DMS53 treated with DMSO at 0.1 percent for 48 hours (cell line): ENCODE measurements around the gene GP1BA.

Experiments
- DNase-seq: peaks from one replicate; lab custom pipeline; 2025; ENCODE audit not compliant: unreplicated experiment; lab: John Stamatoyannopoulos, UW

GP1BA gene

DNA sequence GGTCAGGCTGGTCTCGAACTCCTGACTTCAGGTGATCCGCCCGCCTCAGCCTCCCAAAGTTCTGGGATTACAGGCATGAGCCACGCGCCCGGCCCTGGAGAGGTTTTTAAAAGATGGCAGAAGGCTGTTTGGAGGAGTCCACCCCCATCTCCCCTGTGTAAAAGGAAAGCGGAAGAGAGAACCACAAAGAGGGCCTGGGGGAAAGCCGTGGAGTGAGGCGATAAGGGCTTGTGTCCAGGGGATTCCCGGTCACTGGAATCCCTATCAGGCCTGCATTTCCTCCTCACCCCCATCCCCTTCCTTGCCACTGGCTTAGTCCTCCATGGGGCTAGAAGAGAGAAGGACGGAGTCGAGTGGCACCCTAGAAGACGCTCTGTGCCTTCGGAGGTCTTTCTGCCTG, at the start of gene GP1BA:
GP1BA (plus strand) TSS at position 315 of the 400 bp plus-strand sequence. CDS start 328 bp downstream, outside the sequence.
- no peak for DNase-seq

DNA sequence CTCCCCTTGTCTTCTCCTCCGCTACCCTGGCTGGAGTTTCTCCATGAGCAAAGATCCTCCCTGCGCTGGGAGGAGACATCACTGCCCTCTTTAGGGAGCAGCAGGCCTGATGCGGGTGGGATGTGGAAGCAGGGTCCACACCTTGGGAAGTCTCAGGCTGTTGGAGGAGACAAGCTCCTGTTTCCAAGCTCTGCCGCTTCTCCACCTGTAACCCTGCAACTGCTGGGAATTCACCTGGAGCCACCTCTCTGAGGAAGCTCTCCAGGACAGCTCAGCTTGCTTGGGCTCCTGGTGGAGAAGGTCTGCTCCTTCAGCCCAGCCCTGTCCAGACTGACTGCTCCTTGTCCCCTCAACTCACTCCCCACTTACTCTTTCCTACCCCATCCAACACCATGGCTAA, 47.6 kb upstream of the GP1BA start:
- no peak for DNase-seq

DNA sequence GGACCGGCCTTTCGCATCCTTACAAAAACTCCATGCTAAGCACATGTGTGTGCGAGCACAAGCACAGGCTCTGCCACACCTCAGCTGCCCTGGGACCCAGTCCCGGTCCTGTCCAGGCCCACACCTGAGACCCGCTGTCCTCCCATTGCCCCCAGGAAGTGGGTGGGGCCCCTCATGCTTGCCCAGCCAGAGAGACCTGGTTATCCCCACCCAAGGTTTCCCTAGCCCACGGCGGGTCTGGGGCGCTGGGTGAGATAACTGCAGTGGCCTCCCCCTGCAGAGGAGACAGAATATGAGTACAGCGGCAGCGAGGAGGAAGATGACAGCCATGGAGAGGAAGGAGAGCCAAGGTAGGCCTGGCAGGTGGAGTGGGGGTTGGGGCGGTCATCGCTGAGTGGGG, 45.2 kb upstream of the GP1BA start:
- DNase-seq, result no peak

DNA sequence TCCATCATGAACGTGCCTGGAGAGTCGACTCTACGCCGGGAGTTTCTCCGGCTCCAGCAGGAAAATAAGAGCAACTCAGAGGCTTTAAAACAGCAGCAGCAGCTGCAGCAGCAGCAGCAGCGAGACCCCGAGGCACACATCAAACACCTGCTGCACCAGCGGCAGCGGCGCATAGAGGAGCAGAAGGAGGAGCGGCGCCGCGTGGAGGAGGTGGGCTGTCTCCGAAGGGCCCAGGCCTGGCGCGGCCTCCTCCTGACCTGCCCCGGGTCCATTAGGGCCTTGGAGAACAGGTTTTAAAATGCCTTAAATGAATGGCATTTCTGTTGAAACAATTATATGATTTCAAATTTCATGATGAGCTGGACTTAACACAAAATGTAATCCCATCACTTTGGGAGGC, 44.5 kb upstream of the GP1BA start:
- no peak for DNase-seq

DNA sequence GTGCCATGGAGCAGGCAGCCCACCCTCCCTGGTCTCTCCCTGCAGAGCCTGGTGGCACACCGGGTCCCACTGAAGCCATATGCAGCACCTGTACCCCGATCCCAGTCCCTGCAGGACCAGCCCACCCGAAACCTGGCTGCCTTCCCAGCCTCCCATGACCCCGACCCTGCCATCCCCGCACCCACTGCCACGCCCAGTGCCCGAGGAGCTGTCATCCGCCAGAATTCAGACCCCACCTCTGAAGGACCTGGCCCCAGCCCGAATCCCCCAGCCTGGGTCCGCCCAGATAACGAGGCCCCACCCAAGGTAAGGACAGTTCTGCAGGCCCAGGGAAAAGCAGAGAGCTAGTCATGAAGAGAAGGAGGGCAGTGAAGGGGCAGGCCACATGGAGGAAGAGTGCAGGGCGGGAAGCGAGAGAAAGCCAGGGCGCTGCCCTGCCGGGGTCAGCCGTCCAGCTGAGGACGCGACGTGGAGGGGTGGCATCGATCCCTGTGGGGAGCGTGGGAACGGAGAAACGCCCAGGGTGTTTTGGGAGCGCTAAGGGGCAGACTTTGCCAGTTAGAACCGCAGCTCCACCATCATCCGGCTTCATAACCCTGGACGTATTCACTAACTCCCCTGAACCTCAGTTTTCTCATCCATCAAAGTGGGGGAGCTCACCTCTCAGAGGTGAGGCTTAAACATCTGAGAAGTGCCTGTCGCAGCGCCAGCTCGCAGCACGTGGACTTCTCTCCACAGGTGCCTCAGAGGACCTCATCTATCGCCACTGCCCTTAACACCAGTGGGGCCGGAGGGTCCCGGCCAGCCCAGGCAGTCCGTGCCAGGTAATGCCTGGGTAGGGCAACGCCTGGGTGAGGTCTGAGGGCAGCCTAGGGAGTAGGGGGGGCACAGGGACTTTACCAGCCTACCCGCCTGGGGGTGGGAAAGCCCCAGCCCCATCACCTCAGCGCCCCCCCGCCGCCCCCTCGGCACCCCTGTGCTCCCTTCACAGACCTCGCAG, 40.4 kb upstream of the GP1BA start:
- DNase-seq, result no peak

DNA sequence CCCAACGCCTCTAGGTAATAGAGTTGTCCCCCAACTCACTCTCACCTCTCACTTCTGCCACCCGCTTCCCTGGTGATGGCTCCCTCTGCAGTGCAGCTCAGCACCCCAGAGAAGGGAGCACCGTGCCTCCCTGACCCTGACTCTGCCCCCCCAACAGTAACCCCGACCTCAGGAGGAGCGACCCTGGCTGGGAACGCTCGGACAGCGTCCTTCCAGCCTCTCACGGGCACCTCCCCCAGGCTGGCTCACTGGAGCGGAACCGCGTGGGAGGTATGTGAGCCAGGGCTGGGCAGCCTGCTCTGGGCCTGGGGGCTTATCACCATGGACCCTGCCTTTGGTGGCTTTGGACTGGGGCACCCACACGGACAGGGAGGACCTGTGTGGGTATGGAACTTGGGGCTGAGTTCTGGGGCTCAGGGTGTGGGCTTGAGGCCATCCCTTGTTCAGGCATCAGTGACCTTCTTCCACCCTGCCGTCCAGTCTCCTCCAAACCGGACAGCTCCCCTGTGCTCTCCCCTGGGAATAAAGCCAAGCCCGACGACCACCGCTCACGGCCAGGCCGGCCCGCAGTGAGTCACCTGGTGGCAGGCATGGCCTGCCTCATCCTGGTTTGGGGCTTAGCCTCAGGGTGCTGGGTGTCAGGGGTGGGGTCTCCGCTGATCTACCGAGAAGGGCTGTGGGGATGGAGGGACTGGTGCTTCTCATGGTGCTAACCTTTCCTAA, 39.4 kb upstream of the GP1BA start:
- DNase-seq, result no peak

DNA sequence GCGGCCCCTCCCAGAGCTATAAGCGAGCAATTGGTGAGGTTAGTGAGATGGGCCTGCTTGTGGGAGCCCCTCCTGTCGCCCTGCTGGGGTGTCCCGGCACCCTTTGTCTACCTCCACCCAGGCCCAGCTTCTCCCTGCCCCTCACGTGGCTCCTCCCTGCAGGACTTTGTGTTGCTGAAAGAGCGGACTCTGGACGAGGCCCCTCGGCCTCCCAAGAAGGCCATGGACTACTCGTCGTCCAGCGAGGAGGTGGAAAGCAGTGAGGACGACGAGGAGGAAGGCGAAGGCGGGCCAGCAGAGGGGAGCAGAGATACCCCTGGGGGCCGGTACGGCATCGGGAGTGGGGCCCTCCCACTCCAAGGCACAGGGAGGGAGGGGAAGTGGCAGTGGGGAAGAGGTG, 38.8 kb upstream of the GP1BA start:
- DNase-seq, result no peak

DNA sequence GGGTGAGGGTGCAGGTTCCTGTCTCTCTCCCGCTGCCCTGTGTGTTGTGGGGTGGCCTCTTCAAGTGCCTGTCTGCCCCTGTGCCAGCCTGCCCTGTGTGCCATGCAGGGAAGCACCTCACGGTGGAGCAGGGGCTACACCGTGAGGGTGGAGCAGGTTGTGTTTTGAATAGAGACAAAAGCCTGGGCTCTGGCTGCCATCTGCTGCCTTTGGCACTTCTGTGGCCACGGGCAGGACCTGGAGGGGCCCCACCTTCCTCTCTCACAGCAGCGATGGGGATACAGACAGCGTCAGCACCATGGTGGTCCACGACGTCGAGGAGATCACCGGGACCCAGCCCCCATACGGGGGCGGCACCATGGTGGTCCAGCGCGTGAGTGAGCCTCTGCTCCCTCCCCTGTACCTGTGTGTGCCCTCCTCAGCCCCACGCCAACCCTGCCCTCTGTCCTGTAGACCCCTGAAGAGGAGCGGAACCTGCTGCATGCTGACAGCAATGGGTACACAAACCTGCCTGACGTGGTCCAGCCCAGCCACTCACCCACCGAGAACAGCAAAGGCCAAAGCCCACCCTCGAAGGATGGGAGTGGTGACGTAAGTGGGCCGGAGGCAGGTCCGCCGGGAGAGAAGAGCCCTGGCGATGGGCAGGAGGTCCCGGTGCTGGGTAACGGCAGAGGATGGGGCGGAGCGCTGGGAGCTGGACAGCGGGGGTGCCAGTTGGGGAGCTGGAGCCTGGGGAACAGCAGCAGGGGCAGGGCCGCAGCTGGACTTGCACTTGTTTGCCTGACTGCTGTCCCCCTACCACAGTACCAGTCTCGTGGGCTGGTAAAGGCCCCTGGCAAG, 38.1 kb upstream of the GP1BA start:
- DNase-seq, result no peak

DNA sequence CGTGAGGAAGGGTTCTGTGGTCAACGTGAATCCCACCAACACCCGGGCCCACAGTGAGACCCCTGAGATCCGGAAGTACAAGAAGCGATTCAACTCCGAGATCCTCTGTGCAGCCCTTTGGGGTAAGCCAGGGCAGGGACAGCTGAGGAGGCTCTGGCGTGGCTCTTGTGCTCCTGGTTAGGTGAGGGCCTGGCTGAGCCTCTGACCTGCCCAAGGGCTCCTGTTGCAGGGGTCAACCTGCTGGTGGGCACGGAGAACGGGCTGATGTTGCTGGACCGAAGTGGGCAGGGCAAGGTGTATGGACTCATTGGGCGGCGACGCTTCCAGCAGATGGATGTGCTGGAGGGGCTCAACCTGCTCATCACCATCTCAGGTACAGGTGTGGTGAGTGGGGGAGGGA, 37.0 kb upstream of the GP1BA start:
- DNase-seq, result no peak

DNA sequence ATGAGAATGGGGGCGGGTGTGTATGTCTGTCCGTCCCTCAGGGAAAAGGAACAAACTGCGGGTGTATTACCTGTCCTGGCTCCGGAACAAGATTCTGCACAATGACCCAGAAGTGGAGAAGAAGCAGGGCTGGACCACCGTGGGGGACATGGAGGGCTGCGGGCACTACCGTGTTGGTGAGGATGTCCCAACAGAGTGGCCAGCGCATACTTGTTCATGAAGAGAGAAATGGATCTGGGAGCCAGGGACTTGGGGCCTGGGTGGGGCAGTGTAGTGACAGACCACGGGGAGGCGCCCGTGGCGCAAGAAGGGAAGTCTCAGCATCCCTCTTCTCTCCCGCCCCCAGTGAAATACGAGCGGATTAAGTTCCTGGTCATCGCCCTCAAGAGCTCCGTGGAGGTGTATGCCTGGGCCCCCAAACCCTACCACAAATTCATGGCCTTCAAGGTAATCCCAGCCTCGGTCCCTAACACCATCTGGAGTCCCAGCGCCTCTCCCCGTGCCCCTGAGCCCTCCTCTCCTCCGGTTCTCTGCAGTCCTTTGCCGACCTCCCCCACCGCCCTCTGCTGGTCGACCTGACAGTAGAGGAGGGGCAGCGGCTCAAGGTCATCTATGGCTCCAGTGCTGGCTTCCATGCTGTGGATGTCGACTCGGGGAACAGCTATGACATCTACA, 36.3 kb upstream of the GP1BA start:
- DNase-seq, result no peak

DNA sequence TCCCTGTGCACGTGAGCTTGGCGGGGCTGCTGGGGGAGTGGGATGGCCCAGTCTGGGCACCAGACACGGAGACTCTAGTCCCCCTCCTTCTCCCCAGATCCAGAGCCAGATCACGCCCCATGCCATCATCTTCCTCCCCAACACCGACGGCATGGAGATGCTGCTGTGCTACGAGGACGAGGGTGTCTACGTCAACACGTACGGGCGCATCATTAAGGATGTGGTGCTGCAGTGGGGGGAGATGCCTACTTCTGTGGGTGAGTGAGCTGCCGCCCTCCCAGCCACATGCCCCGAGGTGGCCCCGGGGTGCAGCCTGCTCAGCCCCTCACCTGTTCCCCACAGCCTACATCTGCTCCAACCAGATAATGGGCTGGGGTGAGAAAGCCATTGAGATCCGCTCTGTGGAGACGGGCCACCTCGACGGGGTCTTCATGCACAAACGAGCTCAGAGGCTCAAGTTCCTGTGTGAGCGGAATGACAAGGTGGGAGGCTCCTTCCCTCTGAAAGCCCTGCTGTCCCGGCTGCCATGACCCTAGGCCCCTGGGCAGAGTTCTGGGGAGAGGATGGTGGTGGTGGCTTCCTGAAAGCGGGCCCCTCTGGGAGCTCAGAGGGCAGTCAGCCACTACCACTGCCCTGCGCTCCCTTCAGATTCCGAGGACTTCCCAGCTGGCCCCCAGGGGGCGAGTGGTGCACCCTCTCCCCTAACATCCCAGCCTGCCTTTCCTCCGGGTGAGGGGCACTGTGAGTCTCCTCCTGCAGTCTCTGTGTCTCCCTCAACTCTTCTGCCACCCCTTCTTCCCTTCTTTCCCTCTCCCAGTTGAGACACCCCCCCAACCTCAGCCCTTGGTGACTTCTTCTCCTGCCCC, 35.5 kb upstream of the GP1BA start:
- DNase-seq, result no peak

DNA sequence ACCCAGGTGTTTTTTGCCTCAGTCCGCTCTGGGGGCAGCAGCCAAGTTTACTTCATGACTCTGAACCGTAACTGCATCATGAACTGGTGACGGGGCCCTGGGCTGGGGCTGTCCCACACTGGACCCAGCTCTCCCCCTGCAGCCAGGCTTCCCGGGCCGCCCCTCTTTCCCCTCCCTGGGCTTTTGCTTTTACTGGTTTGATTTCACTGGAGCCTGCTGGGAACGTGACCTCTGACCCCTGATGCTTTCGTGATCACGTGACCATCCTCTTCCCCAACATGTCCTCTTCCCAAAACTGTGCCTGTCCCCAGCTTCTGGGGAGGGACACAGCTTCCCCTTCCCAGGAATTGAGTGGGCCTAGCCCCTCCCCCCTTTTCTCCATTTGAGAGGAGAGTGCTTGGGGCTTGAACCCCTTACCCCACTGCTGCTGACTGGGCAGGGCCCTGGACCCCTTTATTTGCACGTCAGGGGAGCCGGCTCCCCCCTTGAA, 34.8 kb upstream of the GP1BA start:
- DNase-seq, result no peak

DNA sequence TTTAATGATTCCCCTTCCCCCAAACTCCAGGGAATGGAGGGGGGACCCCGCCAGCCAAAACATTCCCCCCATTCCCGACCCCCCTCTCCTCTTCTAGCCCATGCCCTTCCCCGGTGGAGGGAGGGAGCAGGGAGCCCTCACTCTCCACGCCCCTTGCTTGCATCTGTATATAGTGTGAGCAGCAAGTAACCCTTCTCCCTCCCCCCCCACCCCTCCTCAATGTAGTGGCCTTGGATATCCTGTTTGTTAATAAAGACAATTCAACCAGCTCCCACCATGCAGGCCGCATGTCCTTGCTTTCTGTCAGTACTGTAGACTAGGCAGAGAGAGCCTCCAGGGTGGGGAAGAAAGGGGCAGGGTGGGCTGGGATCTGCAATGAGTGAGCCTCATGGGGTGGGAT, 34.3 kb upstream of the GP1BA start:
- DNase-seq, result no peak

DNA sequence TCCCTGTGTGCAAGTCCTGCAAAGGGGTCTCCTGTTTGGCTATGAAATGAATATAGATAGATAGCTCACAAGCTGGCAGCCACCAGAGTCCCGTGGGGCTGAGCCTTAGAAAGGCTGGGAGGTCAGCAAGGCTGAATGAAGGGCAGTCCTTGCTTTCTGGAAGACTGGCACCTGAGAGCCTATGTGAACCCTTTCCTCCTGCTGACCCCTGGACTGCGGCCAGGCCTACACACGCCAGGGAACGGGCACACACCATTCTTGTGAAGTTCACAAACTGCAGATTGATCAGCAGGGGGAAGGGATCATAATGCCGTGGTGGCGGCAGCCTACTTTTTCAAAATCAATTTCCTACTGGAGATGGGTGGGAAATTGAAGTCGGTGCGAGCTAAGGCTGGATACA, 33.7 kb upstream of the GP1BA start:
- DNase-seq, result no peak

DNA sequence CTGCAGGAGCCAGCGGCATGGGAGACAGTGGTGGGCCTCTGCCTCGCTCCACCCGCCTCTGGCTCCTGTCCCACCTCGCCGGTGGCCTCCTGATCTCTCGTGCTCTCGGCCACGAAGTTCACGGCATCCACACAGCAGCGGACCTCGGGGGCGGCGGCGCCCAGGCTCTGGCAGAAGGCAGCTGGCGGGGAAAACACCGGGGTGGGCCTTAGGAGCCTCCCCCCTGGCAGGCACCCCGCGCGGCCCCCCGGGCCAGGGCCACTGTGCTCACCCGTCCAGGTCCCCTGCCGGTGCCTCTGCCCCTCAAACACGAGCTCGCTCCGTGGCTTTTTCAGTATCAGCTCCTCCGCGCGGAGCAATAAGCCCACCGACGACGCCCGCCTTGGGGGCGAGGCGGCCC, 33.1 kb upstream of the GP1BA start:
- no peak for DNase-seq

DNA sequence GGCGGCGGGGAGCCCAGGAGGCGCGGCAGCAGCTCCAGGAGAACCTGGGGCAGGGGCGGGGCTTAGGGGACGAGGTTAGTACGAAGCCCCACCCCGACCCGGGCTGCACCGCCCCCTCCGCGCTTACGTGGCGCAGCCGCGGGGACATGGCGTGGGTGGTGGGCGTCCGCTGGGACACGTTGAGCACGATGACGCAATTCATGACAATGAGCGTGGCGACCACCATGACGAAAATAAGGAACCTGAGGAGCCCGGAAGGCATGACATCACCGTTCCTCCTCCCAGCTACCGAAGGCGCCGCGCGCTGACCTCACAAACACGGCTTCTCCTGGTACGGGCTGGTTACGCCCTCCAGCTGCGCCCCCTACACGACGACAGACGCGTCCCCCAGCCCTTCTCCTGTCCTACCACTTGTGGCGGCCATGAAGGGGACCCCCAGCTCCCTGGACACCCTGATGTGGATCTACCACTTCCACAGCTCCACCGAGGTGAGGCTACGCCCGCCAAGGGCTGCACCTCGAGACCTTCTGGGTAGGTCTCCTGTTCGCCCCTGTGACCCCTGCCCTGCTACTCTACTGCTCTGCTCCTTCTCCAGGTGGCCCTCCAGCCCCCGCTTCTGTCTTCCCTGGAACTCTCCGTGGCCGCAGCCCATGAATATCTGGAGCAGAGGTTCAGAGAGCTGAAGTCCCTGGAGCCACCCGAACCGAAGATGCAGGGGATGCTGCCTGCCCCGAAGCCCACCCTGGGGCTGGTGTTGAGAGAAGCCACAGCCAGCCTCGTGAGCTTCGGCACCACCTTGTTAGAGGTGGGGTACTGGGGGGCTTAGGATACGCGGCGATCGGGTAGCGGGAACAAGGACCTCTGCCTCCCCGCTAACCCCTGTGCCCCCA, 32.5 kb upstream of the GP1BA start, which contains the start of gene C17orf107:
C17orf107 (plus strand) TSS at position 196 of the 890 bp plus-strand sequence; CDS start at position 423, 227 bp downstream.
- DNase-seq, result peak; percentile 13

DNA sequence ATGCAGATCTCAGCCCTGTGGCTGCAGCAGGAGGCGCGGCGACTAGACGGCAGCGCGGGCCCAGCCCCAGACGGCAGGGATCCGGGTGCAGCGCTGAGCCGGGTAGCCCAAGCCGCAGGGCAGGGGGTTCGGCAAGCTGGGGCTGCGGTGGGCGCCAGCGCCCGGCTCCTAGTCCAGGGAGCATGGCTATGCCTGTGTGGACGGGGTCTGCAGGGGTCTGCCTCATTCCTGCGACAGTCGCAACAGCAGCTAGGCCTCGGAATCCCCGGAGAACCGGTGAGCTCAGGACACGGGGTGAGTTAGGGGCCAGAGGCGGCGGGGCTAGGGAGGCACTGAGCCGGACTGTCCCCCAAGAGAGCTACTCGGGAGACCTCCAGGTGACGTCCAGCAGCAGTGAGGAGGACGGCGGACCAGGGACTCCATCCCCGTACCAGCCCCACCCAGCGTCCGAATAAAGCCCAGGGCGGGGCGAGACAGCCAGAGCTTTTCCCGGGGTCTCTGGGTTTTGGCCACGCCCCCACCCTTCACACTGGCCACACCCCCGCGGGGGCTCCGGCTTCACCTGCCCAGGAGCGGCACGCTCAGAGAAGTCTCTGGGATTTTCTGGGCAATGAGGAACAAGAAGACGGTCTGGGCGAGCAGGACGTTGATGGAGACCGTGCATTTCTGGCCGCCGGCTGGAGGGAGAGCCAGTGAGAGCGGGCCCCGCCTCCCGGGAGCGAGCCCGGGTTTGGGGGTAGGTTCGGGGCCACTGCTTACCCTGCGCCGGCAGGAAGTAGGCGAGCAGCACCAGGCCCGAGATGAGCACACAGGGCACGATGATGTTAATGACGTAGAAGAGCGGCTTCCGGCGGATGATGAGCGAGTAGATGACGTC, 31.6 kb upstream of the GP1BA start:
- no peak for DNase-seq
